GM23248 (cell line): ENCODE measurements around the gene IFI44. TPM values are rescaled to one million over a fixed set of nuclear protein-coding genes. Genes with fewer than 3 reads are reported as not detected.

Source experiments
- DNase-seq: peaks from one replicate; pipeline ENCODE4 v3.0.0-alpha.2; 2015
- H2AFZ ChIP-seq: fragments of 200-600 bp; sonication (generic); 2 replicates; pipeline ENCODE4 v1.6.1; 2016; ENCODE audit warnings: antibody characterized with exemption
- H3F3A ChIP-seq: fragments of 200-600 bp; sonication (generic); 2 replicates; pipeline ENCODE4 v1.6.1; 2016; ENCODE audit warnings: mild to moderate bottlenecking, antibody characterized with exemption, mixed run types; ENCODE audit not compliant: insufficient read depth
- H3K27ac ChIP-seq: fragments of 200-600 bp; sonication (generic); 2 replicates; pipeline ENCODE4 v1.5.1; 2016; ENCODE audit warnings: mild to moderate bottlenecking
- H3K27me3 ChIP-seq: fragments of 200-600 bp; sonication (generic); replicated peaks from 2 replicates; pipeline ENCODE4 v1.6.1; 2016; ENCODE audit warnings: mild to moderate bottlenecking; ENCODE audit not compliant: insufficient read depth
- H3K36me3 ChIP-seq: fragments of 200-600 bp; sonication (generic); 2 replicates; pipeline ENCODE4 v1.6.1; 2016; ENCODE audit warnings: low read depth, mild to moderate bottlenecking
- H3K4me1 ChIP-seq: fragments of 200-600 bp; sonication (generic); 2 replicates; pipeline ENCODE4 v1.6.1; 2016; ENCODE audit warnings: mild to moderate bottlenecking; ENCODE audit not compliant: insufficient read depth
- H3K4me2 ChIP-seq: fragments of 200-600 bp; sonication (generic); one replicate; pipeline ENCODE4 v1.6.1; 2016; ENCODE audit warnings: mild to moderate bottlenecking; ENCODE audit not compliant: unreplicated experiment
- H3K4me3 ChIP-seq: fragments of 200-600 bp; sonication (generic); 2 replicates; pipeline ENCODE4 v1.5.1; 2016; ENCODE audit warnings: mild to moderate bottlenecking
- H3K79me2 ChIP-seq: fragments of 200-600 bp; sonication (generic); 2 replicates; pipeline ENCODE4 v1.6.1; 2016; ENCODE audit warnings: mild to moderate bottlenecking; ENCODE audit not compliant: insufficient read depth
- H3K9ac ChIP-seq: fragments of 200-600 bp; sonication (generic); 2 replicates; pipeline ENCODE4 v1.6.1; 2016; ENCODE audit warnings: mild to moderate bottlenecking
- H3K9me2 ChIP-seq: fragments of 200-600 bp; sonication (generic); 2 replicates; pipeline ENCODE4 v1.6.1; 2016; ENCODE audit warnings: mixed run types, mild to moderate bottlenecking, moderate library complexity; ENCODE audit not compliant: insufficient read depth
- H3K9me3 ChIP-seq: fragments of 200-600 bp; sonication (generic); one replicate; pipeline ENCODE4 v1.6.1; 2017; ENCODE audit warnings: low read depth
- H4K20me1 ChIP-seq: fragments of 200-600 bp; sonication (generic); 2 replicates; pipeline ENCODE4 v1.6.0; 2016; ENCODE audit not compliant: insufficient read depth
- EZH2 ChIP-seq: fragments of 200-600 bp; sonication (generic); IDR thresholded peaks from 2 replicates; pipeline ENCODE4 v1.6.1; 2018; ENCODE audit warnings: antibody characterized with exemption, mild to moderate bottlenecking; ENCODE audit not compliant: insufficient read depth, poor library complexity, severe bottlenecking
- EZH2phosphoT487 ChIP-seq: fragments of 200-600 bp; sonication (generic); IDR thresholded peaks from 2 replicates; pipeline ENCODE4 v1.6.1; 2018; ENCODE audit warnings: antibody characterized with exemption, moderate library complexity, mild to moderate bottlenecking, low read depth; ENCODE audit not compliant: insufficient read depth
- WGBS, 2 experiments: methylation state at CpG; one replicate each; pipeline ENCODE4 v1.1.6; 2015 to 2017; ENCODE audit warnings: low lambda C conversion rate in 2 of 2, low coverage in 1 of 2; ENCODE audit errors: missing lambda C conversion rate in 2 of 2; 5-methylcytosine and 5-hydroxymethylcytosine counted together
- in situ Hi-C: fragments of 300-500 bp; cut with MboI; formaldehyde crosslinking; loops from 2 replicates; pipeline ENCODE4 v1.15.0; 2020
- polyA plus RNA-seq: library from polyadenylated mRNA; unstranded; fragments of >200 nt; fragmentation: Nextera tagmentation; extraction: Ambion mirVana; gene quantifications from 2 replicates; pipeline ENCODE4 v1.2.1, GENCODE V29; 2016
- total RNA-seq: library from RNA; depleted of rRNA; stranded (reverse); fragments of >200 nt; shearing (Covaris generic); gene quantifications from 2 replicates; pipeline ENCODE4 v1.2.3, GENCODE V29; 2014

IFI44 gene
- total and polyA plus RNA-seq, 2 experiments from 2014 or later = 0.86 to 4.3 TPM

DNA sequence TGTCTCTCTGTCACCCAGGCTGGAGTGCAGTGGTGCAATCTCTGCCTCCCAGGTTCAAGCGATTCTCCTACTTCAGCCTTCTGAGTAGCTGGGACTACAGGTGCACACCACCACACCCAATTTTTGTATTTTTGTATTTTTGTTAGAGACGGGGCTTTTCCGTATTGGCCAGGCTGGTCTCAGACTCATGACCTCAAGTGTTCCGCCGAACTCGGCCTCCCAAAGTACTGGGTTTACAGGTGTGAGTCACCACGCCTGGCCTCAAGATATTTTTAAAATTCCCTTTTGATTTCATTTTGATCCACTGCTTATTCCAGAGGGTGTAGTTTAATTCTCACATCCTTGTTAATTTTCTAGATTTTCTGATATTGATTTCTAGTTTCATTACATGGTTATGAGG, 25.6 kb upstream of the IFI44 start:
- H3K79me2 ChIP-seq = no peaks in the 10 kb centered on the region
- H3K36me3 ChIP-seq = no peaks in the 10 kb centered on the region
- in situ Hi-C loops = no loop called here
- no peak overlapping the region for H2AFZ ChIP-seq
- no peaks in the 10 kb centered on the region for H3K9me3 ChIP-seq
- H3K9ac ChIP-seq = no peak overlapping the region
- H3K4me3 ChIP-seq = no peak overlapping the region
- H3K4me2 ChIP-seq = no peak overlapping the region
- H3K27ac ChIP-seq = no peak overlapping the region
- H4K20me1 ChIP-seq = no peaks in the 10 kb centered on the region
- peaks cover 27% of the 10 kb centered on the region for H3K4me1 ChIP-seq
- H3K9me2 ChIP-seq = no peaks in the 10 kb centered on the region
- no peaks in the 10 kb centered on the region for H3K27me3 ChIP-seq
- no peak for DNase-seq
- no peak for TF ChIP-seq EZH2
- TF ChIP-seq EZH2phosphoT487 = no peak
- 96 to 99% methylated on average over 7 of the region's 7 CpGs for WGBS, 2 experiments
- H3F3A ChIP-seq = peaks cover 23% of the 10 kb centered on the region

DNA sequence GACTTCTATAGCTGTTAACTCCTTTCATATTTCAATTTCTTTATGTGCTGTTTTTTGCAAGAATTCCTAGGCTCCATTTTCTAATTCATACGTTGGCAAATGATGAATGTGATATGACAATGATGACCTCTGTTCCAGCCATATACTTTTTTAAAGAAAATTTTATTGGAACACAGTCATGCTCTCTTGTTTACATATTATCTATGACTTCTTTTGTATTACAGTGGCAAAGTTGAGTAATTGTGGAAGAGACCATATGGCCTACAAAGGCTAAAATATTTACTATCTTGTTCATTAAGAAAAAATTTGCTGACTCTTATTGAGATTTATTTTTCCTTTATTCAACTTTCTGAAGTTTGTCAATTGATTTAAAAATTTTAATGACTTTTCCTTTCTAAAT, 22.3 kb upstream of the IFI44 start:
- H3K79me2 ChIP-seq = no peaks in the 10 kb centered on the region
- H3K36me3 ChIP-seq = no peaks in the 10 kb centered on the region
- H3K4me1 ChIP-seq = 0 out of 2 replicates have a peak, but pooled peaks cover 8% of the 10 kb centered on the region
- no peaks in the 10 kb centered on the region for H3K9me3 ChIP-seq
- no peaks in the 10 kb centered on the region for H3K27me3 ChIP-seq
- in situ Hi-C loops = no loop called here
- no peaks in the 10 kb centered on the region for H4K20me1 ChIP-seq
- no peak overlapping the region for H3K4me3 ChIP-seq
- H3K4me2 ChIP-seq = no peak overlapping the region
- no peak overlapping the region for H2AFZ ChIP-seq
- no peaks in the 10 kb centered on the region for H3K9me2 ChIP-seq
- DNase-seq = peak; percentile 54
- TF ChIP-seq EZH2 (no peak), EZH2phosphoT487 (no peak)
- 68 to 76% methylated on average over 1 of the region's 1 CpG for WGBS, 2 experiments
- H3K27ac ChIP-seq = no peak overlapping the region
- H3F3A ChIP-seq = no peaks in the 10 kb centered on the region
- no peak overlapping the region for H3K9ac ChIP-seq

DNA sequence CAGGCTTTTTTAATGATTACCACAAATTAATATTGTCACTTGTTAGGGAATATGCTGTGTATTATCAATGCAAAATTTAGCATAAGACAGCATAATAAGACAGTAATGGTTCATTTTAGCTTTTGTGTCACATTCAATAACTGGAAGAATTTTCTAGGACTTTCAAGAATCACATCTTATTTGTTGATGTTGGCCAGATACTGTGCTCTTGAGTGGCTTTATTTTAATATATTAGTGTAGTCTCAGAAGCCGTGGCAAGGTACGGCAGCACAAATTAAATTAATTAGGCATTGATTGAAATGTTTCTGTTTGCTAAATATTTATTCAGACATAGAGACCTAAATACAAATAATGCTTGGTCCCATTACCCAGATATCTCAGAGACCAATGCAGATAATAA, 19.0 kb upstream of the IFI44 start:
- in situ Hi-C loops = no loop called here
- Histone ChIP-seq H3K4me3 (no peak overlapping the region), H3K4me1 (0 out of 2 replicates have a peak, but pooled peaks cover 8% of the 10 kb centered on the region), H3K9ac (no peak overlapping the region), H3K9me2 (no peaks in the 10 kb centered on the region), H4K20me1 (no peaks in the 10 kb centered on the region), H3K4me2 (no peak overlapping the region), H3K9me3 (no peaks in the 10 kb centered on the region), H3K36me3 (no peaks in the 10 kb centered on the region), H3K79me2 (no peaks in the 10 kb centered on the region), H3K27me3 (no peaks in the 10 kb centered on the region), H3F3A (no peaks in the 10 kb centered on the region), H3K27ac (no peak overlapping the region), H2AFZ (no peak overlapping the region)
- WGBS, 2 experiments = 97% methylated on average over 2 of the region's 2 CpGs
- no peak for TF ChIP-seq EZH2
- TF ChIP-seq EZH2phosphoT487 = no peak
- no peak for DNase-seq

- in situ Hi-C loops = no loop called here
- Histone ChIP-seq H3K36me3 (no peaks in the 10 kb centered on the region), H3K27ac (no peak overlapping the region), H3K4me1 (no peaks in the 10 kb centered on the region), H3K4me2 (no peak overlapping the region), H2AFZ (no peak overlapping the region), H3F3A (no peaks in the 10 kb centered on the region), H4K20me1 (no peaks in the 10 kb centered on the region), H3K9me2 (no peaks in the 10 kb centered on the region), H3K4me3 (no peak overlapping the region), H3K79me2 (no peaks in the 10 kb centered on the region), H3K9me3 (no peaks in the 10 kb centered on the region), H3K9ac (no peak overlapping the region), H3K27me3 (no peaks in the 10 kb centered on the region)
- WGBS, 2 experiments = 93 to 95% methylated on average over 4 of the region's 4 CpGs
- TF ChIP-seq EZH2 (no peak), EZH2phosphoT487 (no peak)
- DNase-seq = no peak
Measured at GRCh38 chr1:78633209-78633608, 16.4 kb upstream of the IFI44 start.

- 91 to 100% methylated on average over 1 of the region's 1 CpG for WGBS, 2 experiments
Measured at GRCh38 chr1:78640462-78640861, 9.2 kb upstream of the IFI44 start.

More at GRCh38 chr1:78640462-78640861, 9.2 kb upstream of the IFI44 start:
- H3K4me1 ChIP-seq = no peaks in the 10 kb centered on the region
- H3K4me2 ChIP-seq = no peak overlapping the region
- in situ Hi-C loops = no loop called here
- H3K4me3 ChIP-seq = no peak overlapping the region
- no peaks in the 10 kb centered on the region for H4K20me1 ChIP-seq
- no peak for DNase-seq
- TF ChIP-seq EZH2 (no peak), EZH2phosphoT487 (no peak)
- H3K27ac ChIP-seq = no peak overlapping the region
- no peaks in the 10 kb centered on the region for H3K9me3 ChIP-seq
- H3K27me3 ChIP-seq = no peaks in the 10 kb centered on the region
- H3K79me2 ChIP-seq = no peaks in the 10 kb centered on the region
- H3K36me3 ChIP-seq = no peaks in the 10 kb centered on the region
- no peak overlapping the region for H3K9ac ChIP-seq
- no peaks in the 10 kb centered on the region for H3K9me2 ChIP-seq
- H2AFZ ChIP-seq = no peak overlapping the region
- H3F3A ChIP-seq = no peaks in the 10 kb centered on the region
